ENCODE results near the gene CSPG5.

DNA sequence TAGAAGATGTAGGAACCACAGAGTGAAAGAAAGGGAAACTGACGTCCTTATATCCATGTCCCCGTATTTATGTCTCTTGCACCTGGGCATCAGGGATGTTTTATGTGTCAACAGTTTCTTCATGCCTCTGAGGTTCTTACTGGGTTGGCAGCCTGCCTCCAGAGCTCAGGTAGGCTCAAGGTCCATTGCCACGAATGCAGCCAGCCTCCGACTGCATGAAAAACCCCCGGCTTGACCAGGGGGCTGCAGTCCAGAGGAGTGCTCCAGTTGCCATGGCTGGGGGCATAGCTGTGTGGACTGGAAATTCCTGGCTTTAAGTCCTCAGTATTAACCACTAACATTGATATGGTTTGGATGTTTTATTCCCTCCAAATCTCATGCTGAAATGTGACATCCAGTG lies 2.8 kb upstream of the CSPG5 start:
- TF ChIP-seq, protein P1, sequence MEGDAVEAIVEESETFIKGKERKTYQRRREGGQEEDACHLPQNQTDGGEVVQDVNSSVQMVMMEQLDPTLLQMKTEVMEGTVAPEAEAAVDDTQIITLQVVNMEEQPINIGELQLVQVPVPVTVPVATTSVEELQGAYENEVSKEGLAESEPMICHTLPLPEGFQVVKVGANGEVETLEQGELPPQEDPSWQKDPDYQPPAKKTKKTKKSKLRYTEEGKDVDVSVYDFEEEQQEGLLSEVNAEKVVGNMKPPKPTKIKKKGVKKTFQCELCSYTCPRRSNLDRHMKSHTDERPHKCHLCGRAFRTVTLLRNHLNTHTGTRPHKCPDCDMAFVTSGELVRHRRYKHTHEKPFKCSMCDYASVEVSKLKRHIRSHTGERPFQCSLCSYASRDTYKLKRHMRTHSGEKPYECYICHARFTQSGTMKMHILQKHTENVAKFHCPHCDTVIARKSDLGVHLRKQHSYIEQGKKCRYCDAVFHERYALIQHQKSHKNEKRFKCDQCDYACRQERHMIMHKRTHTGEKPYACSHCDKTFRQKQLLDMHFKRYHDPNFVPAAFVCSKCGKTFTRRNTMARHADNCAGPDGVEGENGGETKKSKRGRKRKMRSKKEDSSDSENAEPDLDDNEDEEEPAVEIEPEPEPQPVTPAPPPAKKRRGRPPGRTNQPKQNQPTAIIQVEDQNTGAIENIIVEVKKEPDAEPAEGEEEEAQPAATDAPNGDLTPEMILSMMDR (IDR thresholded peaks at IDR 0.05): no peak
- TF ChIP-seq POLR2A (IDR thresholded peaks at IDR 0.05) (no peak), POLR2AphosphoS5 (IDR thresholded peaks at IDR 0.05) (no peak)
